Tibial nerve (tissue), 4 donors: ENCODE measurements around the gene DUOX2.

Source experiments
- CTCF ChIP-seq, 5 experiments: fragments of 200-600 bp in 3 of 5; fragments of 450-650 bp in 2 of 5; sonication (generic) in 3 of 5; IDR thresholded peaks; one replicate each; pipeline ENCODE4 v1.5.1; 2016 to 2019; ENCODE audit warnings: antibody characterized with exemption in 5 of 5, mild to moderate bottlenecking in 3 of 5, moderate library complexity in 2 of 5
- EP300 ChIP-seq, 2 donors: sonication (generic); formaldehyde crosslinking; IDR thresholded peaks; one replicate each; pipeline ENCODE4 v1.6.1; 2017; ENCODE audit warnings: antibody characterized with exemption in 2 of 2, mild to moderate bottlenecking in 1 of 2

GRCh38 chr15:45126535-45127158 is 12.7 kb upstream of the DUOX2 start:
- TF ChIP-seq CTCF (IDR thresholded peaks at IDR 0.05) (peak in 4 of 5 experiments; percentile 18 to 52 (median 43)), EP300 (IDR thresholded peaks at IDR 0.05) (no peak)
